HepG2 (cell line): ENCODE measurements around the gene GPN2. TPM values are rescaled to one million over a fixed set of nuclear protein-coding genes. Genes with fewer than 3 reads are reported as not detected.

Source experiments
- ARID4A ChIP-seq: sonication (generic); formaldehyde crosslinking; IDR thresholded peaks from 2 replicates; pipeline ENCODE4 v1.5.0; 2020; ENCODE audit warnings: mild to moderate bottlenecking, missing genetic modification reagents, borderline replicate concordance
- CCDC6 ChIP-seq: sonication (generic); formaldehyde crosslinking; IDR thresholded peaks from 2 replicates; pipeline ENCODE4 v1.8.1; 2022; ENCODE audit warnings: mild to moderate bottlenecking, missing genetic modification reagents, moderate library complexity
- CREM ChIP-seq, 2 experiments: sonication (generic) in 1 of 2; formaldehyde crosslinking in 1 of 2; IDR thresholded peaks; 2 replicates each; pipeline versions ENCODE4 v1.4.0 to v1.6.1; 2016 to 2020; ENCODE audit warnings: antibody characterized with exemption in 1 of 2, mild to moderate bottlenecking in 1 of 2, missing genetic modification reagents in 1 of 2
- MIXL1 ChIP-seq: IDR thresholded peaks from 2 replicates; pipeline ENCODE4 v1.6.1; 2016
- MTA1 ChIP-seq: sonication (generic); formaldehyde crosslinking; IDR thresholded peaks from 2 replicates; pipeline ENCODE4 v1.4.0; 2020; ENCODE audit warnings: missing genetic modification reagents, mild to moderate bottlenecking, borderline replicate concordance
- MTA3 ChIP-seq: sonication (generic); formaldehyde crosslinking; IDR thresholded peaks from 2 replicates; pipeline ENCODE4 v1.4.0; 2020; ENCODE audit warnings: missing genetic modification reagents
- NCOA5 ChIP-seq: sonication (generic); formaldehyde crosslinking; IDR thresholded peaks from 2 replicates; pipeline ENCODE4 v1.4.0; 2020; ENCODE audit warnings: missing genetic modification reagents
- PAX8 ChIP-seq: sonication (generic); formaldehyde crosslinking; IDR thresholded peaks from 2 replicates; pipeline ENCODE4 v1.8.0; 2022; ENCODE audit warnings: mild to moderate bottlenecking, missing genetic modification reagents, borderline replicate concordance
- POLR2AphosphoS5 ChIP-seq: IDR thresholded peaks from 2 replicates; pipeline ENCODE4 v1.6.1; 2012; ENCODE audit warnings: low read depth, low read length
- PRDM4 ChIP-seq: sonication (generic); formaldehyde crosslinking; IDR thresholded peaks from 2 replicates; pipeline ENCODE4 v1.9.0; 2021; ENCODE audit warnings: missing genetic modification reagents, borderline replicate concordance
- SRY ChIP-seq: sonication (generic); formaldehyde crosslinking; IDR thresholded peaks from 2 replicates; pipeline ENCODE4 v1.8.0; 2022; ENCODE audit warnings: mild to moderate bottlenecking, missing genetic modification reagents
- THAP7 ChIP-seq: sonication (generic); formaldehyde crosslinking; IDR thresholded peaks from 2 replicates; pipeline ENCODE4 v1.8.1; 2023; ENCODE audit warnings: mild to moderate bottlenecking, missing genetic modification reagents
- ZEB1 ChIP-seq: IDR thresholded peaks from 2 replicates; pipeline ENCODE4 v1.6.1; 2012; ENCODE audit warnings: mild to moderate bottlenecking, low read depth, inconsistent platforms; ENCODE audit not compliant: insufficient replicate concordance
- ZNF207 ChIP-seq: fragments of 450-650 bp; IDR thresholded peaks from 2 replicates; pipeline ENCODE4 v1.6.1; 2016; ENCODE audit warnings: antibody characterized with exemption, borderline replicate concordance
- ZNF251 ChIP-seq: sonication (generic); formaldehyde crosslinking; IDR thresholded peaks from 2 replicates; pipeline ENCODE4 v1.9.0; 2021; ENCODE audit warnings: mild to moderate bottlenecking, missing genetic modification reagents
- ZNF276 ChIP-seq: sonication (generic); formaldehyde crosslinking; IDR thresholded peaks from 2 replicates; pipeline ENCODE4 v1.4.0; 2020; ENCODE audit warnings: mild to moderate bottlenecking, low read depth, missing genetic modification reagents
- ZNF44 ChIP-seq: sonication (generic); formaldehyde crosslinking; IDR thresholded peaks from 2 replicates; pipeline ENCODE4 v1.5.1; 2020; ENCODE audit warnings: mild to moderate bottlenecking, missing genetic modification reagents
- ZNF562 ChIP-seq: sonication (generic); formaldehyde crosslinking; IDR thresholded peaks from 2 replicates; pipeline ENCODE4 v1.8.0; 2022; ENCODE audit warnings: missing genetic modification reagents, borderline replicate concordance
- ZNF891 ChIP-seq: sonication (generic); formaldehyde crosslinking; IDR thresholded peaks from 2 replicates; pipeline ENCODE4 v1.5.0; 2020; ENCODE audit warnings: mild to moderate bottlenecking, missing genetic modification reagents
- polyA plus RNA-seq, 8 experiments: library from polyadenylated mRNA; depleted of rRNA in 3 of 8; stranded (reverse) in 7 of 8; unstranded in 1 of 8; fragments of >200 nt; fragmentation: Illumina TruSeq in 4 of 8; extraction: Trizol in 4 of 8; gene quantifications; 2 replicates each; pipeline versions ENCODE4 v1.2.1 to v1.2.3, GENCODE V29; 2011 to 2016; ENCODE audit warnings: low read depth in 4 of 8, missing spikeins in 1 of 8, mixed read lengths in 1 of 8; ENCODE audit not compliant: insufficient read depth in 1 of 8
- total RNA-seq, 5 experiments: library from RNA; depleted of rRNA; stranded (reverse); fragments of >200 nt; fragmentation: Illumina TruSeq; extraction: Trizol; gene quantifications; 2 replicates each; pipeline ENCODE4 v1.2.3, GENCODE V29; 2016; ENCODE audit warnings: low read depth in 1 of 5

The GPN2 gene
- total and polyA plus RNA-seq, 2 of the 13 experiments (the other 11 are each of a cell fraction or from before 2014, with no cell fraction given) = 19.3 to 38.9 TPM

- TF ChIP-seq ZEB1 (no peak), MIXL1 (peak; percentile 75; the same call in 1 of the 2 replicates), ZNF251 (no peak), MTA3 (no peak), CCDC6 (no peak), ZNF562 (CRISPR knock-in tag) (no peak), PRDM4 (CRISPR knock-in tag) (no peak), ZNF44 (CRISPR knock-in tag) (no peak), CREM (IDR thresholded peaks at IDR 0.05) (peak; percentile 56; the same call in 1 of the 2 replicates), CREM (CRISPR knock-in tag; IDR thresholded peaks at IDR 0.05) (no peak), ZNF207 (no peak), ARID4A (CRISPR knock-in tag) (peak; percentile 65; the same call in 1 of the 2 replicates), THAP7 (CRISPR knock-in tag) (no peak), ZNF891 (CRISPR knock-in tag) (no peak), NCOA5 (CRISPR knock-in tag) (no peak), POLR2AphosphoS5 (no peak), ZNF276 (CRISPR knock-in tag) (no peak), MTA1 (CRISPR knock-in tag) (no peak), PAX8 (CRISPR knock-in tag) (no peak), SRY (CRISPR knock-in tag) (no peak)
Observed at GRCh38 chr1:26831546-26832248, 58.4 kb downstream of the GPN2 start (continued).
